Measurements from ENCODE around the gene ACSF3.
"Not testable (repeated sequence)": the region's sequence is repeated elsewhere in the genome, so short reads cannot be mapped to it uniquely, and the experiment has no call there.

ACSF3 gene

DNA sequence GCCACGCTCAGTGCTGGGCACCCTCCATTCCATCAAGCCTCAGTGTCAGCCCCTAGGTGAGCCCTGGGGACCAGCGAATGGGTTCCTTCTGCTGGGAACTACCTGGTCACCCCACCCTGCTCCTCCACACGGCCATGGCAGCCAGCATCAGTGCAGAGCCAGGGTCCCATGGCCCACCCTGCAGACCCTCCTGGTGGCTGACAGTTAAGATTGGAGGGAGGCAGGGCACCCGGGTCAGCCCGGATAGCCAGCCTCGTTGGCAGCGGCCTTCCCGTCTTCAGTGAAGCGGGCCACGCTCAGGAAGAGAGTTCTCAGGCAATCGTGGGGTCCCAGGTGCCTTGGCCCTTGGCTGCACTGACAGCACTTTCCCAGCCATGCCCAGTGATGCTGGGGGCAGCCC is 37.1 kb upstream of the ACSF3 start:
- DNase-seq: no peak

- no peak for DNase-seq
Observed at GRCh38 chr16:89057738-89058137, 35.9 kb upstream of the ACSF3 start.

GRCh38 chr16:89058812-89059211 is 34.8 kb upstream of the ACSF3 start:
- DNase-seq: no peak

- DNase-seq: no peak
Observed at GRCh38 chr16:89060207-89060794, 33.4 kb upstream of the ACSF3 start.

DNA sequence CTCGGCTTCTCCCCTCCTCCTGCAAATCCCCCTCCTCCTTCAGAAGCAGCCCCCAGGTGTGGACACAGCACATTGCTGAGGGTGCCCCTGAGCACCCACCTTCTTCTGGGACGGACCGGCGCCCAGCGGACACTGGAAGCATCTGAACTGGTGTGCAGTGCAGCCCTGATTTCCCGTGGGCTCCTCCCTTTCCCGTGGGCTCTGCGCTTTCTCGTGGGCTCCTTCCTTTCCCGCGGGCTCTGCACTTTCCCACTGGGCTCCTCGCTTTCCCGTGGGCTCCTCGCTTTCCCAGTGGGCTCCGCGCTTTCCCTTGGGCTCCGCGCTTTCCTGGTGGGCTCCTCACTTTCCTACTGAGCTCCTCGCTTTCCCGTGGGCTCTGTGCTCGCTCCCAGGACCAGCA is 32.6 kb upstream of the ACSF3 start:
- no peak for DNase-seq

DNA sequence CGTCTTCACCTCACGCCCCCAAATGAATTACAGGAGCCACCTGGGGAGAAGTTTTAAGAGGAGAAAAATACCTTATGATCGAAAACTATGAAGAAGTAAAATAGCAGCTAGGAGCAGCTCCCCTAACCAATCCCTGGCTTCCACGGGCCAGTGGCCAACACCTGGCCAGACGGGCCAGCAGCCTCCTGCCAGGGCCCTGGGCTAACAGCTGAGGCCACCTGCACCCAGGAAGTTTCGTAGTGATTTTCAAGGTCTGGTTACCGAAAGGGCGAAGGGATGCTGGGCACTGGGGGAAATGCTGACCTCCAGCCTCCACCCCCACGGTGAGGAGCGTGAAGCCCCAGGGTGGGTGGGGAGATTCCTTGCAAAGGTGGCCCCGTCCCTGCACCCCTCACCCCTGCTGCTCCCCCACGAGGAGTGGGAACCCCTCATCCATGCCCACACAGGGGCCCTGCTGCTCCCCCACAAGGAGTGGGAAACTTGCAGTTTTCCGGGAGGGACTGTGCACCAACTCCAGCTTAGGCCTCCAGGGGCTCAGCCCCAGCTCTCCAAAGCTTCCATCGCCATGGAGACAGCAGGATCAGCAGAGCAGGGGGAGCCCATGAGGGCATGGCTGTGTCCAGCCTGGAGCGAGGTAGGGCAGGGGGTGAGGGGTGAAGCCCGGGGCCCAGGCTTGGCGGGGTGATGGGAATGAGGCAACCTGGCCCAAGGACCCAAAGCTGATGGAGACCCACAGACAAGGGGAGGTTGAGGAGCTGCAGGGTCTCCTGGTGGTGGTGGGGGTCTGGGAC is 31.9 kb upstream of the ACSF3 start:
- DNase-seq: no peak

GRCh38 chr16:89062389-89063345 is 31.0 kb upstream of the ACSF3 start:
- DNase-seq: no peak

DNA sequence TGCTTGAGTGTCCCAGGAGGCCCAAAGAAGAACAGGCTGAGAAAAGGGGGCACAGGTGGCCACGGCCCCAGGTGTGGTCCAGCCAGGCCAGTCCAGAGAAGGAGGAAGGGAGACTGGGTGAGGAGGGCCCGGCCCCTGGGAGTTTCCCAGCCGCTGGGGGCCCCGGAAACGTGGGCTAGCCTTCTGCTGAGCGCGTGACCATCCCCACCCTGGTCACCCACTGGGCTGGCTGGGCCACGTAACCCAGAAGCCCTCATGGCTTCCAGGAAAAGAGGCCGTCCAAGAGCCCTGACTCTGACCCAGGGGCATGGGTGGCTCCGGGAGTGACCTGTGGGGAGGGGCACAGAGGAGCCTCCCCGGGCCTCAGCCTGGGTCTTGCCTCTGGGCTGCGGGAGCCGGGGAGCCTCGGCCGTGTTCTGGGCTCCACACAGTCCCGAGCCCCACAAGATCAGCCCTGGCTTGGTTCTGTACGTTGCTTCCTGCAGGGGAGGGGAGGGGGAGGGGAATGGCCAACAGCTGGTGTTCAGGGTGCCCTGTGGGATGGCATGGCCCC is 29.8 kb upstream of the ACSF3 start:
- no peak for DNase-seq

- DNase-seq: no peak
Observed at GRCh38 chr16:89064606-89065457, 28.8 kb upstream of the ACSF3 start.

- DNase-seq: no peak
Observed at GRCh38 chr16:89065458-89065822, 28.2 kb upstream of the ACSF3 start.

DNA sequence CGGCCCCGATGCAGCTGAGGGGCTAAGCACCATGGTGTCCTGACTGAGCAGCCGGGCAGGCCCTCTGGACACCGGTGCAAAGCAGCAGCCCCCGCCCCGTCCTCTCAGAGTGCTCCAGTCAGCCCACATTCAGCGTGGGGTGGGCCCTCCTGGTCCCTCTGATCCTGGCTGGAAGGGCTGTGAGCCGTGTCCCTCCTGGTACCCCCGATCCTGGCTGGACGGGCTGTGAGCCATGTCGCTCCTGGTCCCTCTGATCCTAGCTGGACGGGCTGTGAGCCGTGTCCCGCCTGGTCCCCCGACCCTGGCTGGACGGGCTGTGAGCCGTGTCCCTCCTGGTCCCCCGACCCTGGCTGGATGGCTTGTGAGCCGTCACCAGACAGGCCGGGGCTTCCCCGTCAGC is 26.9 kb upstream of the ACSF3 start:
- no peak for DNase-seq

- no peak for DNase-seq
Observed at GRCh38 chr16:89067677-89068443, 25.8 kb upstream of the ACSF3 start.

DNA sequence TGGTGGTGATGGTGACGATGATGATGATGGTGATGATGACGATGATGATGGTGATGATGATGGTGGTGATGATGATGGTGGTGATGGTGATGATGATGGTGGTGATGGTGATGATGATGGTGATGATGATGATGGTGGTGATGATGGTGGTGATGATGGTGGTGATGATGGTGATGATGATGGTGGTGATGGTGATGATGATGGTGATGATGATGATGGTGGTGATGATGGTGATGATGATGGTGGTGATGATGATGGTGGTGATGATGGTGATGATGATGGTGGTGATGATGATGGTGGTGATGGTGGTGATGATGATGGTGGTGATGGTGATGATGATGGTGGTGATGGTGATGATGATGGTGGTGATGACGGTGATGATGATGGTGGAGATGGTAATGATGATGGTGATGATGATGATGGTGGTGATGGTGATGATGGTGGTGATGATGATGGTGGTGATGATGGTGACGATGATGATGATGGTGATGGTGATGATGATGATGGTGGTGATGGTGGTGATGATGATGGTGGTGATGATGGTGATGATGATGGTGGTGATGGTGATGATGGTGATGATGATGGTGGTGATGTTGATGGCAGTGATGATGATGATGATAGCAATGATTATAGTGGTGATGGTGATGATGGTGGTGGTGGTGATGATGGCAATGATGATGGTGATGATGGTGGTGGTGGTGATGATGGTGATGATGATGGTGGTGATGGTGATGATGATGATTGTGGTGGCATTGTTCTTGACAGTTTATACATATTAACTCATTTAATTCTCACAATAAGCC is 24.6 kb upstream of the ACSF3 start:
- DNase-seq: not testable (repeated sequence)

DNA sequence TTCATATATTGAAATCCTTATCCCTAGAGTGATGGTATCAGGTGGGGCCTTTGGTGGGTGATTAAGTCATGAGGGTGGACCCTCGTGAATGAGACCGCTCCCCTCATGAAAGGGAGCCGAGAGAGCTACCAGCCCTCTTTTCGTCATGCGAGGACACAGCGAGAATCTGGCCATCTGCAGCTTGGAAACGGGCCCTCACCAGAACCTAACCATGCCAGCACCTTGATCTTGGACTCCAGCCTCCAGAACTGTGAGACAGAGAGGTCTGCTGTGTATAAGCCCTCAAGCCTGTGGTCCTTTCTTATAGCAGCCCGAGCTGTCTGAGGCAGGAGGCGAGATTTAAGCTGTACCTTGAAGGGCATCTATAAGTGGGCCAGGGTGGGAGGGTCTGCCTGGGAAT is 23.7 kb upstream of the ACSF3 start:
- no peak for DNase-seq

- DNase-seq: no peak
Observed at GRCh38 chr16:89070590-89070989, 23.1 kb upstream of the ACSF3 start.

GRCh38 chr16:89071686-89072547 is 21.7 kb upstream of the ACSF3 start:
- DNase-seq: no peak

GRCh38 chr16:89072548-89073130 is 21.0 kb upstream of the ACSF3 start:
- DNase-seq: no peak

- DNase-seq: no peak
Observed at GRCh38 chr16:89073346-89074071, 20.1 kb upstream of the ACSF3 start.
